ENCODE data around the gene DNASE1L2.
"Not testable (repeated sequence)": the region's sequence is repeated elsewhere in the genome, so short reads cannot be mapped to it uniquely, and the experiment has no call there.

DNASE1L2 gene

GRCh38 chr16:2235695-2236336 is 428 bp upstream of the DNASE1L2 start:
- DNase-seq, result no peak
- Mint-ChIP-seq H3K27ac (no peak overlapping the region), H3K4me1 (peaks cover 0 to 10% of the 10 kb centered on the region in 2 donors), H3K27me3 (no peaks in the 10 kb centered on the region), H3K4me3 (no peak overlapping the region), H3K36me3 (peaks cover 25 to 31% of the 10 kb centered on the region in 2 donors), H3K9me3 (no peaks in the 10 kb centered on the region)
- peak; percentile 12 to 13 for ATAC-seq (replicated peaks)

GRCh38 chr16:2237102-2237482 is 848 bp downstream of the DNASE1L2 start:
- H3K36me3 Mint-ChIP-seq, result peaks cover 23 to 28% of the 10 kb centered on the region in 2 donors

GRCh38 chr16:2237493-2238149 is 1.4 kb downstream of the DNASE1L2 start:
- no peak overlapping the region for H3K27ac Mint-ChIP-seq
- H3K9me3 Mint-ChIP-seq, result no peaks in the 10 kb centered on the region
- H3K36me3 Mint-ChIP-seq, result peaks cover 27 to 31% of the 10 kb centered on the region in 2 donors
- DNase-seq (no peak), ATAC-seq (replicated peaks) (no peak)
- H3K27me3 Mint-ChIP-seq, result no peaks in the 10 kb centered on the region
- H3K4me3 Mint-ChIP-seq, result no peak overlapping the region
- peaks cover 0 to 10% of the 10 kb centered on the region in 2 donors for H3K4me1 Mint-ChIP-seq

More at GRCh38 chr16:2237102-2237482, 848 bp downstream of the DNASE1L2 start:
- no peaks in the 10 kb centered on the region for H3K9me3 Mint-ChIP-seq
- no peak for ATAC-seq (replicated peaks)
- no peak overlapping the region for H3K4me3 Mint-ChIP-seq
- no peaks in the 10 kb centered on the region for H3K27me3 Mint-ChIP-seq
- H3K27ac Mint-ChIP-seq, result no peak overlapping the region
- peaks cover 0 to 10% of the 10 kb centered on the region in 2 donors for H3K4me1 Mint-ChIP-seq
- no peak for DNase-seq

- H3K4me3 Mint-ChIP-seq, result no peak overlapping the region
- DNase-seq (no peak), ATAC-seq (replicated peaks) (no peak)
These were observed 2.0 kb downstream of the DNASE1L2 start for GRCh38 chr16:2238150-2238837.

GRCh38 chr16:2238838-2239675 is 2.8 kb downstream of the DNASE1L2 start:
- no peaks in the 10 kb centered on the region for H3K9me3 Mint-ChIP-seq
- DNase-seq, result no peak

More at GRCh38 chr16:2238150-2238837, 2.0 kb downstream of the DNASE1L2 start:
- Mint-ChIP-seq H3K4me1 (peaks cover 0 to 10% of the 10 kb centered on the region in 2 donors), H3K27ac (no peak overlapping the region), H3K9me3 (no peaks in the 10 kb centered on the region), H3K36me3 (peaks cover 31% of the 10 kb centered on the region in 2 donors), H3K27me3 (no peaks in the 10 kb centered on the region)

DNA sequence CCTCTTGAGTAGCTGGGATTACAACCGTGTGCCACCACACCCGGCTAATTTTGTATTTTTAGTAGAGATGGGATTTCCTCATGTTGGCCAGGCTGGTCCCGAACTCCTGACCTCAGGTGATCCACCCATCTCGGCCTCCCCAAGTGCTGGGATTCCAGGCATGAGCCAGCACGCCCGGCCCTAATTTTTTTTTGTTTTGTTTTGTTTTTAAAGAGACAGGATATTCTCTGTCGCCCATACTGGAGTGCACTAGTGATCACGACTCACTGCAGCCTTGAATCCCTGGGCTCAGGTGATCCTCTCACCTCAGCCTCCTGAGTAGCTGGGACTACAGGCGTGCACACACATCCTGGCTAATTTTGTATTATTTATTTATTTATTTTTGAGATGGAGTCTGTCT is 4.1 kb downstream of the DNASE1L2 start:
- not testable (repeated sequence) for H3K4me1 Mint-ChIP-seq; H3K27ac Mint-ChIP-seq; ATAC-seq (replicated peaks); H3K4me3 Mint-ChIP-seq; H3K27me3 Mint-ChIP-seq; DNase-seq; H3K9me3 Mint-ChIP-seq
- peaks cover 24 to 27% of the 10 kb centered on the region in 2 donors for H3K36me3 Mint-ChIP-seq

More at GRCh38 chr16:2238838-2239675, 2.8 kb downstream of the DNASE1L2 start:
- peaks cover 29 to 30% of the 10 kb centered on the region in 2 donors for H3K36me3 Mint-ChIP-seq
- no peak for ATAC-seq (replicated peaks)
- H3K4me3 Mint-ChIP-seq, result no peak overlapping the region
- no peaks in the 10 kb centered on the region for H3K27me3 Mint-ChIP-seq
- no peak overlapping the region for H3K27ac Mint-ChIP-seq
- H3K4me1 Mint-ChIP-seq, result peaks cover 0 to 10% of the 10 kb centered on the region in 2 donors

DNA sequence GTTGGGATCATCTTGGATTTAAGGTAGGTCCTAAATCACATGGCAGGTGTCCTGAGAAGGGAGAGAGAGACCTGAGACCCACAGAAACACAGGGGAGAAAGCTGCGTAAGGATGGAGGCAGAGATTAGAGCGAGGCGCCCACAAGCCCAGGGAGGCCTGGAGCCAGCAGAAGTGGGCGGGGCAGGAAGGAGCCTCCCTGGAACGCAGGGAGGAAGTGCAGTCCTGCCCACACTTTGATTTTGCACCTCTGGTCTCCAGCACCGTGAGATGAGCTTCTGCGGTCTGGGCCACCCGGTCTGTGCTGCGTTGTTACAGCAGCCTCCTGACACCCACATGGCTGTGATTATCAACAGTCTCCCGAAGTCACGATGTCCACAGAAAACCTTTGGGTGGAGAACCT is 6.4 kb downstream of the DNASE1L2 start:
- Mint-ChIP-seq H3K36me3 (peaks cover 25 to 32% of the 10 kb centered on the region in 2 donors), H3K9me3 (no peaks in the 10 kb centered on the region), H3K4me1 (no peaks in the 10 kb centered on the region), H3K4me3 (no peak overlapping the region), H3K27me3 (no peaks in the 10 kb centered on the region), H3K27ac (no peak overlapping the region)
- ATAC-seq (replicated peaks) (no peak), DNase-seq (no peak)

- peaks cover 25 to 32% of the 10 kb centered on the region in 2 donors for H3K36me3 Mint-ChIP-seq
- H3K4me3 Mint-ChIP-seq, result no peak overlapping the region
- H3K27ac Mint-ChIP-seq, result no peak overlapping the region
- H3K4me1 Mint-ChIP-seq, result no peaks in the 10 kb centered on the region
- ATAC-seq (replicated peaks) (no peak), DNase-seq (no peak)
- H3K9me3 Mint-ChIP-seq, result no peaks in the 10 kb centered on the region
- no peaks in the 10 kb centered on the region for H3K27me3 Mint-ChIP-seq
These were observed 6.8 kb downstream of the DNASE1L2 start for GRCh38 chr16:2243031-2243528.

DNA sequence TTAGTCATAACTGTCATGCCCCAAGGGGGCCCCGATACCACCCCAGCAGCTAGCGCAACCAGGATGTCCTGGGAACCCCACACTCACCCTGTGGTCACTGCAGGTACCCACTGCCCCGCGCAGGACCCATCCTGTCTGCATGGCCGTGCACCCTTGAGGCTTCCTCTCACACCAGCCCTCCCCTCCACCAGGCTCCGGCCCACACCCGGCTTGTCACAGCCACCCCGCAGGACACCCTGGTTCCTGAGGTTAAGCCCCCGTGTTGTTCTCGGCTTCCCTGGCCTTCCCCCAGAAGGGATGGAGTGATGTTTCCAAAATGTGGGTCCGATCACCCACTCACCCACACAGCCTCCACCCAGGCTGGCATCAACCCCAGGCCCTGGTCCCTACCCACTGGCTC is 7.5 kb downstream of the DNASE1L2 start:
- H3K9me3 Mint-ChIP-seq, result no peaks in the 10 kb centered on the region
- H3K27me3 Mint-ChIP-seq, result no peaks in the 10 kb centered on the region
- no peak overlapping the region for H3K4me3 Mint-ChIP-seq
- H3K4me1 Mint-ChIP-seq, result no peaks in the 10 kb centered on the region
- DNase-seq, result no peak
- H3K27ac Mint-ChIP-seq, result no peak overlapping the region
- no peak for ATAC-seq (replicated peaks)
- peaks cover 25 to 32% of the 10 kb centered on the region in 2 donors for H3K36me3 Mint-ChIP-seq

- no peaks in the 10 kb centered on the region for H3K27me3 Mint-ChIP-seq
- H3K9me3 Mint-ChIP-seq, result no peaks in the 10 kb centered on the region
- no peak overlapping the region for H3K27ac Mint-ChIP-seq
- no peaks in the 10 kb centered on the region for H3K4me1 Mint-ChIP-seq
- ATAC-seq (replicated peaks), result no peak
- H3K36me3 Mint-ChIP-seq, result peaks cover 25 to 32% of the 10 kb centered on the region in 2 donors
- no peak overlapping the region for H3K4me3 Mint-ChIP-seq
- no peak for DNase-seq
These were observed 8.1 kb downstream of the DNASE1L2 start for GRCh38 chr16:2244301-2244700.

- Mint-ChIP-seq H3K36me3 (peaks cover 21 to 26% of the 10 kb centered on the region in 2 donors), H3K27me3 (no peaks in the 10 kb centered on the region), H3K4me3 (no peak overlapping the region), H3K4me1 (no peaks in the 10 kb centered on the region), H3K9me3 (no peaks in the 10 kb centered on the region), H3K27ac (no peak overlapping the region)
- DNase-seq (no peak), ATAC-seq (replicated peaks) (no peak)
These were observed 8.9 kb downstream of the DNASE1L2 start for GRCh38 chr16:2244926-2245795.

DNA sequence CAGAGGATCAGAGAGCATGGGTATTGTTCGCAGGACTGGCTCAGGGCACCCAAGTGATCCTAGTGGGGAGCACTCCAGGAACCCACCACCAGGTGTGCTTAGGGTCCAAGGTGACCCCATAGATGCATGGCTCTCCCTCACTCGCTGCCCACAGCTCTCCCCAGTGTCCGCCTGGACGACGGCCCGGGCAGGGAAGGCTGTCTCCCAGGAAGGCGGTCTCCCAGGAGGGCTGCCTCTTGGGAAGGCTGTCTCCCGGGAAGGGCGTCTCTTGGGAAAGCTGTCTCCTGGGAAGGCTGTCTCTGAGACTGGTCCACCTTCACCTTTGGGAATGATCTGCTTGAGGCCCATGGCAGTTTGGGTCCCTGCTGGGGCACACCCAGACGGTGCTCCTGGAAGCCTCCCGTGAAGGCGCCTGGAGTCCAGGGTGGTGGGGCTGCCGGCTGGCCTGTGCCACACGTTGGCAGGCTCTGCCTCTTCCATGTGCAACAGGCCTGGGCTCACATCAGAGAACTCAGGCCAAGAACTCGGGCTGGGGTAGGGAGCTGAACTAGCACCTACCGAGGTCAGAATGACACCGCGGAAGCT is 10.1 kb downstream of the DNASE1L2 start:
- H3K27me3 Mint-ChIP-seq, result no peaks in the 10 kb centered on the region
- no peak for DNase-seq
- no peak for ATAC-seq (replicated peaks)
- H3K27ac Mint-ChIP-seq, result no peak overlapping the region
- no peak overlapping the region for H3K4me3 Mint-ChIP-seq
- no peaks in the 10 kb centered on the region for H3K9me3 Mint-ChIP-seq
- peaks cover 3 to 7% of the 10 kb centered on the region in 2 donors for H3K4me1 Mint-ChIP-seq
- H3K36me3 Mint-ChIP-seq, result peaks cover 25 to 26% of the 10 kb centered on the region in 2 donors

Data from stimulated activated naive B cell treated with anti-CD40 and anti-IgM and Interleukin-4, amounts not matched to agents 10 μg/mL and 1 μg/mL and 100 μg/mL, for 72 hours (primary cell).